HepG2 (cell line): ENCODE data around the gene FYB1. TPM values are rescaled to one million over a fixed set of nuclear protein-coding genes. Genes with fewer than 3 reads are reported as not detected.

Experiments
- ATAC-seq: fragments of 200-7000 bp; cut with Tn5 transposase; 3 replicates; pipeline ENCODE4 v1.9.1; 2020; ENCODE audit warnings: mild to moderate bottlenecking, moderate library complexity
- BruUV-seq: library from RNA; stranded (reverse); fragments of 400-500 nt; replicated peaks from 2 replicates; lab custom pipeline; 2021; lab: Mats Ljungman, UMichigan
- CTCF ChIA-PET: fragments of 300-600 bp; formaldehyde crosslinking; extraction: SDS; loops from one replicate; lab custom pipeline; 2021; ENCODE audit warnings: low total read pairs, inconsistent platforms, low intra/inter-chr PET ratio; lab: Yijun Ruan, JAX
- POLR2A ChIA-PET: fragments of 350-600 bp; sonication (Branson Sonifier 250); formaldehyde crosslinking; loops from one replicate; lab custom pipeline; 2020; ENCODE audit warnings: antibody characterized with exemption, inconsistent platforms; lab: Yijun Ruan, JAX
- DNase-seq: peaks from one replicate; pipeline ENCODE4 v3.0.0-alpha.2; 2015; ENCODE audit warnings: low spot score
- FAIRE-seq: peaks from 3 replicates; lab custom pipeline; 2011; peaks lifted over from hg19 to GRCh38; lab: Jason Lieb, UNC
- H2AFZ ChIP-seq: one replicate; pipeline ENCODE4 v1.6.1; 2011; ENCODE audit warnings: low read length, inconsistent platforms
- H3K27ac ChIP-seq: fragments of 300-600 bp; 3 replicates; pipeline ENCODE4 v1.8.0; 2011; ENCODE audit warnings: mixed run types, mild to moderate bottlenecking, mixed read lengths, low read length, inconsistent platforms; ENCODE audit not compliant: insufficient read depth; ENCODE audit errors: extremely low read length
- H3K27me3 ChIP-seq, 2 experiments: fragments of 200-600 bp in 1 of 2; 2 replicates in 1 of 2; 3 replicates in 1 of 2; pipeline versions ENCODE4 v1.6.0 to v1.8.0; 2011; ENCODE audit warnings: low read length in 2 of 2, mild to moderate bottlenecking in 2 of 2, moderate library complexity in 2 of 2, inconsistent platforms in 1 of 2; ENCODE audit not compliant: insufficient read depth in 2 of 2, control insufficient read depth in 1 of 2
- H3K36me3 ChIP-seq, 2 experiments: fragments of 200-600 bp in 1 of 2; replicated peaks in 1 of 2; 2 replicates in 1 of 2; 3 replicates in 1 of 2; pipeline versions ENCODE4 v1.5.1 to v1.8.0; 2011; ENCODE audit warnings: low read length in 2 of 2, inconsistent platforms in 1 of 2; ENCODE audit not compliant: insufficient read depth in 2 of 2, control insufficient read depth in 1 of 2
- H3K4me1 ChIP-seq: 2 replicates; pipeline ENCODE4 v1.5.1; 2012; ENCODE audit warnings: low read length, inconsistent platforms; ENCODE audit not compliant: insufficient read depth
- H3K4me2 ChIP-seq: 2 replicates; pipeline ENCODE4 v1.6.0; 2011; ENCODE audit warnings: low read depth, low read length, inconsistent platforms
- H3K4me3 ChIP-seq, 3 experiments: fragments of 200-600 bp in 1 of 3; sonication (generic), shearing (Covaris generic) in 1 of 3; replicated peaks in 1 of 3; 2 replicates each; pipeline ENCODE4 v1.5.1; 2011 to 2016; ENCODE audit warnings: low read length in 3 of 3, inconsistent platforms in 2 of 3, low read depth in 2 of 3, mild to moderate bottlenecking in 2 of 3, control low read depth in 1 of 3, mixed read lengths in 1 of 3; ENCODE audit not compliant: insufficient read depth in 1 of 3
- H3K79me2 ChIP-seq: one replicate; pipeline ENCODE4 v1.6.1; 2011; ENCODE audit warnings: low read length, inconsistent platforms; ENCODE audit not compliant: insufficient read depth
- H3K9ac ChIP-seq: 2 replicates; pipeline ENCODE4 v1.6.0; 2011; ENCODE audit warnings: mild to moderate bottlenecking, low read depth, low read length, inconsistent platforms; ENCODE audit not compliant: insufficient read depth
- H3K9me3 ChIP-seq: 2 replicates; pipeline ENCODE4 v1.5.1; 2012; ENCODE audit warnings: mild to moderate bottlenecking, low read length
- H4K20me1 ChIP-seq: 2 replicates; pipeline ENCODE4 v1.6.0; 2011; ENCODE audit warnings: inconsistent platforms, mild to moderate bottlenecking, low read length, moderate library complexity; ENCODE audit not compliant: insufficient read depth
- HIC2 ChIP-seq: sonication (generic); formaldehyde crosslinking; IDR thresholded peaks from 2 replicates; pipeline ENCODE4 v1.9.0; 2022; ENCODE audit warnings: low read depth, missing genetic modification reagents
- ISL2 ChIP-seq: sonication (generic); formaldehyde crosslinking; IDR thresholded peaks from 2 replicates; pipeline ENCODE4 v1.5.0; 2020; ENCODE audit warnings: missing genetic modification reagents
- KLF6 ChIP-seq: IDR thresholded peaks from 2 replicates; pipeline ENCODE4 v1.8.0; 2016; ENCODE audit warnings: missing biosample characterization, missing genetic modification reagents
- MAFF ChIP-seq: IDR thresholded peaks from 2 replicates; pipeline ENCODE4 v1.6.1; 2011; ENCODE audit warnings: low read depth, low read length, improper control_type of control experiment
- MAFK ChIP-seq, 2 experiments: IDR thresholded peaks in 1 of 2; conservative IDR thresholded peaks in 1 of 2; 2 replicates each; pipeline ENCODE4 v1.6.1; 2011; ENCODE audit warnings: improper control_type of control experiment in 2 of 2, low read length in 2 of 2
- NCOR1 ChIP-seq: fragments of 200-600 bp; sonication (generic); IDR thresholded peaks from 2 replicates; pipeline ENCODE4 v1.7.0; 2017; ENCODE audit warnings: antibody characterized with exemption, low read length, borderline replicate concordance
- XRCC5 ChIP-seq: fragments of 200-400 bp; formaldehyde crosslinking; optimal IDR thresholded peaks from 2 replicates; pipeline ENCODE3; 2017; ENCODE audit warnings: mild to moderate bottlenecking, low read length
- ZNF3 ChIP-seq: IDR thresholded peaks from 2 replicates; pipeline ENCODE4 v1.7.0; 2017; ENCODE audit warnings: inconsistent platforms
- WGBS: methylation state at CpG from one replicate; pipeline ENCODE4 v1.1.6; 2017; ENCODE audit warnings: low lambda C conversion rate; 5-methylcytosine and 5-hydroxymethylcytosine counted together
- in situ Hi-C: cut with HindIII; loops from 2 replicates; pipeline ENCODE4 v1.10.0; 2017; ENCODE audit warnings: low pct_unique_long_range_greater_than_20kb; ENCODE audit not compliant: extremely low pct_ligation_motif_present
- intact Hi-C: fragments of 100-400 bp; cut with micrococcal nuclease; formaldehyde crosslinking; loops from one replicate; pipeline ENCODE4 v1.10.0; 2022; ENCODE audit not compliant: unreplicated experiment
- polyA plus RNA-seq, 8 experiments: library from polyadenylated mRNA; depleted of rRNA in 3 of 8; stranded (reverse) in 7 of 8; unstranded in 1 of 8; fragments of >200 nt; fragmentation: Illumina TruSeq in 4 of 8; extraction: Trizol in 4 of 8; gene quantifications; 2 replicates each; pipeline versions ENCODE4 v1.2.1 to v1.2.3, GENCODE V29; 2011 to 2016; ENCODE audit warnings: low read depth in 4 of 8, missing spikeins in 1 of 8, mixed read lengths in 1 of 8; ENCODE audit not compliant: insufficient read depth in 1 of 8
- total RNA-seq, 5 experiments: library from RNA; depleted of rRNA; stranded (reverse); fragments of >200 nt; fragmentation: Illumina TruSeq; extraction: Trizol; gene quantifications; 2 replicates each; pipeline ENCODE4 v1.2.3, GENCODE V29; 2016; ENCODE audit warnings: low read depth in 1 of 5

Gene FYB1
- total and polyA plus RNA-seq, 2 of the 13 experiments (the other 11 are each of a cell fraction or from before 2014, with no cell fraction given): 0.03 TPM; not detected in 1

- no peak for TF ChIP-seq KLF6 (CRISPR knock-in tag)
- TF ChIP-seq NCOR1: no peak
Observed at GRCh38 chr5:39057734-39058133, 161.6 kb downstream of the FYB1 start (continued).

- in situ Hi-C loops (no loop called here), intact Hi-C loops (loop anchor here (2.0 kb wide), 1 partner anchor 17 kb away; no protein-coding TSS in a partner anchor)
- H3K79me2 ChIP-seq: peaks cover 69% of the 10 kb centered on the region
Observed at GRCh38 chr5:39055768-39056398, 163.5 kb downstream of the FYB1 start.

More at GRCh38 chr5:39055768-39056398, 163.5 kb downstream of the FYB1 start:
- Histone ChIP-seq H3K4me1 (peaks cover 36% of the 10 kb centered on the region), H4K20me1 (peaks cover 46% of the 10 kb centered on the region), H3K27me3 (no peaks in the 10 kb centered on the region), H3K4me3 (no peak overlapping the region), H2AFZ (no peak overlapping the region), H3K27ac (no peak overlapping the region), H3K9ac (no peak overlapping the region), H3K4me2 (no peak overlapping the region), H3K36me3 (no peaks in the 10 kb centered on the region), H3K9me3 (no peaks in the 10 kb centered on the region)
- TF ChIP-seq HIC2 (CRISPR knock-in tag) (no peak), MAFF (peak; percentile 31; the same call in 1 of the 2 replicates), ISL2 (CRISPR knock-in tag) (no peak), XRCC5 (no peak), MAFK (conservative IDR thresholded peaks at IDR 0.05 in 1 of 2, IDR thresholded peaks at IDR 0.05 in 1 of 2; ENCODE audit: low read length in 2 of 2) (peak; percentile 33 to 38; a peak in 3 of 4 replicates), ZNF3 (CRISPR knock-in tag) (peak; percentile 81)
- POLR2A ChIA-PET: no interaction called here
- no TSS peak for BruUV-seq
- WGBS: 73% methylated on average over 5 of the region's 5 CpGs
- ATAC-seq (peak; percentile 52), FAIRE-seq (no peak), DNase-seq (no peak)
- CTCF ChIA-PET: no interaction called here

Other genes starting within 250 kb of the FYB1 start
- 10.7 and 32.6 TPM in 2 replicates for gene RICTOR, start 145.2 kb downstream of the FYB1 start, total RNA-seq (2016; rRNA removed; fragmentation: Illumina TruSeq; extraction: Trizol)
- 11.0 and 15.4 TPM in 2 replicates for gene RICTOR, start 145.2 kb downstream of the FYB1 start, polyA plus RNA-seq (2011; rRNA removed)
- not detected in 2 replicates for gene C9, start 144.9 kb upstream of the FYB1 start, total RNA-seq (2016; rRNA removed; fragmentation: Illumina TruSeq; extraction: Trizol)
- not detected in 2 replicates for gene C9, start 144.9 kb upstream of the FYB1 start, polyA plus RNA-seq (2011; rRNA removed)
- gene DAB2, start 205.4 kb upstream of the FYB1 start, total RNA-seq (2016; rRNA removed; fragmentation: Illumina TruSeq; extraction: Trizol): 5.2 and 6.5 TPM in 2 replicates
- gene DAB2, start 205.4 kb upstream of the FYB1 start, polyA plus RNA-seq (2011; rRNA removed): 4.9 and 6.4 TPM in 2 replicates